Ovary (tissue), 9 donors: ENCODE data around the gene PRMT3. TPM values are rescaled to one million over a fixed set of nuclear protein-coding genes. Genes with fewer than 3 reads are reported as not detected.

Experiments
- DNase-seq, 5 donors: peaks; one replicate each; pipeline ENCODE4 v3.0.0-alpha.2; 2019 to 2020
- H3K27ac ChIP-seq, 2 donors: fragments of 200-600 bp; one replicate each; pipeline versions ENCODE4 v1.5.1 to v1.8.0; 2019 to 2022
- H3K27me3 ChIP-seq: fragments of 200-600 bp; one replicate; pipeline ENCODE4 v1.8.0; 2022
- H3K36me3 ChIP-seq: fragments of 200-600 bp; sonication (generic); one replicate; pipeline ENCODE4 v1.5.1; 2019
- H3K4me1 ChIP-seq: one replicate; pipeline ENCODE4 v1.8.1; 2013; ENCODE audit warnings: mild to moderate bottlenecking, moderate library complexity; ENCODE audit not compliant: insufficient read depth
- H3K4me3 ChIP-seq: fragments of 200-600 bp; sonication (generic); one replicate; pipeline ENCODE4 v1.5.1; 2017
- H3K9me3 ChIP-seq, 2 donors: fragments of 200-600 bp in 1 of 2; sonication (generic) in 1 of 2; one replicate each; pipeline versions ENCODE4 v1.5.1 to v1.8.1; 2013 to 2019; ENCODE audit warnings: mild to moderate bottlenecking in 1 of 2, moderate library complexity in 1 of 2
- CTCF ChIP-seq, 3 donors: fragments of 450-650 bp in 2 of 3; fragments of 200-600 bp in 1 of 3; IDR thresholded peaks; one replicate each; pipeline versions ENCODE4 v1.5.1 to v1.8.0; 2016 to 2022; ENCODE audit warnings: antibody characterized with exemption in 3 of 3, mild to moderate bottlenecking in 1 of 3
- EP300 ChIP-seq: sonication (generic); formaldehyde crosslinking; IDR thresholded peaks from one replicate; pipeline ENCODE4 v1.6.1; 2017; ENCODE audit warnings: antibody characterized with exemption
- POLR2A ChIP-seq: fragments of 450-650 bp; IDR thresholded peaks from one replicate; pipeline ENCODE4 v1.6.1; 2017; ENCODE audit warnings: antibody characterized with exemption, mild to moderate bottlenecking, moderate library complexity
- WGBS, 3 donors: extraction: QIAGEN DNeasy Blood & Tissue Kit in 1 of 3; methylation state at CpG; one replicate each; pipeline versions ENCODE4 v1.1.5 to v1.1.7; 2013 to 2017; 5-methylcytosine and 5-hydroxymethylcytosine counted together
- intact Hi-C, 4 donors: fragments of 100-400 bp; cut with DNase I; formaldehyde crosslinking; loops; one replicate each; pipeline versions ENCODE4 v1.11.0 to v1.15.1; 2022 to 2023
- polyA plus RNA-seq, 2 donors: library from polyadenylated mRNA; stranded (reverse); fragments of 200-250 nt in 1 of 2; fragments of 350-450 nt in 1 of 2; fragmentation: Illumina TruSeq in 1 of 2; extraction: RNeasy Lipid Tissue Mini Kit (QIAGEN cat#74804) in 1 of 2; gene quantifications; one replicate each; pipeline ENCODE4 v1.2.3, GENCODE V29; 2013 to 2014
- total RNA-seq, 7 donors: library from RNA; depleted of rRNA in 2 of 7; stranded (reverse); fragments of >200 nt in 2 of 7; fragmentation: NEBNext Ultra II Directional in 3 of 7; extraction: Animal tissue kit (Norgen Biotek cat#: 25700) in 3 of 7; gene quantifications; one replicate each; pipeline versions ENCODE4 v1.1.0 to v1.2.4, GENCODE V29; 2016 to 2023
- donor health status: DM: no; HTN: no; CAD: no; lungs with moderate emphysema.
- donor health status: DM: no; HTN: no; CAD: no.
- donor health status: Bipolar disorder and iron deficiency.
- donor health status: DM: yes; HTN: yes; CAD: no.
- donor health status: DM: no; HTN: no; CAD: no.
- donor health status: DM: yes; HTN: yes; CAD: no.

Gene PRMT3
- total and polyA plus RNA-seq, 9 donors = 8.5 to 21.2 (median 14.8) TPM

- TF ChIP-seq POLR2A (no peak), CTCF (IDR thresholded peaks at IDR 0.05) (no peak), EP300 (no peak)
- DNase-seq = no peak
- Histone ChIP-seq H3K4me1 (no peaks in the 10 kb centered on the region), H3K4me3 (no peak overlapping the region), H3K27me3 (no peaks in the 10 kb centered on the region), H3K9me3 (no peaks in the 10 kb centered on the region), H3K27ac (no peak overlapping the region), H3K36me3 (no peaks in the 10 kb centered on the region)
- intact Hi-C loops = loop anchor here in 1 of 4 donors (10.0 kb wide), 1 partner anchor 202 kb away; no protein-coding TSS in a partner anchor
- WGBS, 3 donors = 98 to 100% (median 99%) methylated on average over 1 of the region's 1 CpG
These were observed 15.5 kb downstream of the PRMT3 start for GRCh38 chr11:20403059-20403458.

GRCh38 chr11:20406484-20406883, 19.0 kb downstream of the PRMT3 start:
- no peaks in the 10 kb centered on the region for H3K9me3 ChIP-seq
- H3K36me3 ChIP-seq = no peaks in the 10 kb centered on the region
- no peak for TF ChIP-seq CTCF (IDR thresholded peaks at IDR 0.05)
- H3K4me1 ChIP-seq = no peaks in the 10 kb centered on the region
- no peak overlapping the region for H3K27ac ChIP-seq
- no peak for DNase-seq
- H3K4me3 ChIP-seq = no peak overlapping the region
- H3K27me3 ChIP-seq = no peaks in the 10 kb centered on the region
- intact Hi-C loops = loop anchor here in 1 of 4 donors (10.0 kb wide), 1 partner anchor 198 kb away; no protein-coding TSS in a partner anchor

GRCh38 chr11:20407344-20407743, 19.8 kb downstream of the PRMT3 start:
- WGBS, 3 donors = 60 to 63% (median 63%) methylated on average over 3 of the region's 3 CpGs
- Histone ChIP-seq H3K36me3 (no peaks in the 10 kb centered on the region), H3K9me3 (no peaks in the 10 kb centered on the region), H3K4me3 (no peak overlapping the region), H3K27me3 (no peaks in the 10 kb centered on the region), H3K4me1 (no peaks in the 10 kb centered on the region), H3K27ac (no peak overlapping the region)
- DNase-seq = no peak
- TF ChIP-seq POLR2A = no peak
- no peak for TF ChIP-seq CTCF (IDR thresholded peaks at IDR 0.05)
- no peak for TF ChIP-seq EP300
- intact Hi-C loops = loop anchor here in 1 of 4 donors (10.0 kb wide), 1 partner anchor 197 kb away; no protein-coding TSS in a partner anchor

- H3K4me3 ChIP-seq = no peak overlapping the region
- no peaks in the 10 kb centered on the region for H3K36me3 ChIP-seq
- H3K27ac ChIP-seq = no peak overlapping the region
- intact Hi-C loops = no loop called here
- DNase-seq = no peak
- TF ChIP-seq EP300 = no peak
- no peak for TF ChIP-seq POLR2A
- no peak for TF ChIP-seq CTCF (IDR thresholded peaks at IDR 0.05)
- no peaks in the 10 kb centered on the region for H3K4me1 ChIP-seq
- H3K27me3 ChIP-seq = no peaks in the 10 kb centered on the region
- H3K9me3 ChIP-seq = no peaks in the 10 kb centered on the region
These were observed 27.9 kb downstream of the PRMT3 start for GRCh38 chr11:20415432-20415831.

GRCh38 chr11:20417771-20418170, 30.3 kb downstream of the PRMT3 start:
- TF ChIP-seq CTCF (IDR thresholded peaks at IDR 0.05) = no peak
- no peak for TF ChIP-seq POLR2A
- no peak for TF ChIP-seq EP300
- H3K9me3 ChIP-seq = no peaks in the 10 kb centered on the region
- H3K27ac ChIP-seq = no peak overlapping the region
- H3K27me3 ChIP-seq = no peaks in the 10 kb centered on the region
- no peak for DNase-seq
- intact Hi-C loops = no loop called here
- H3K4me3 ChIP-seq = no peak overlapping the region
- no peaks in the 10 kb centered on the region for H3K36me3 ChIP-seq
- 62 to 71% (median 66%) methylated on average over 2 of the region's 2 CpGs for WGBS, 3 donors
- H3K4me1 ChIP-seq = no peaks in the 10 kb centered on the region
